HepG2 (cell line): ENCODE data around the gene ZNF48. TPM values are rescaled to one million over a fixed set of nuclear protein-coding genes. Genes with fewer than 3 reads are reported as not detected.
A peak's percentile ranks its signal among the peaks of the same experiment; 100 is the strongest.

ENCODE experiments used
- EED ChIP-seq: sonication (generic); formaldehyde crosslinking; IDR thresholded peaks from 2 replicates; pipeline ENCODE4 v1.5.0; 2020; ENCODE audit warnings: mild to moderate bottlenecking, missing genetic modification reagents
- FOXK1 ChIP-seq: sonication (generic); formaldehyde crosslinking; IDR thresholded peaks from 2 replicates; pipeline ENCODE4 v1.4.0; 2020; ENCODE audit warnings: low read depth, missing genetic modification reagents, borderline replicate concordance
- HNF1B ChIP-seq: sonication (generic); formaldehyde crosslinking; IDR thresholded peaks from 2 replicates; pipeline ENCODE4 v1.5.1; 2020; ENCODE audit warnings: mild to moderate bottlenecking, moderate library complexity, missing genetic modification reagents
- KDM3A ChIP-seq: IDR thresholded peaks from 2 replicates; pipeline ENCODE4 v1.6.1; 2018; ENCODE audit warnings: low read depth, missing compliant biosample characterization
- NFE2L1 ChIP-seq: sonication (generic); formaldehyde crosslinking; IDR thresholded peaks from 2 replicates; pipeline ENCODE4 v1.4.0; 2020; ENCODE audit warnings: missing genetic modification reagents, mild to moderate bottlenecking, borderline replicate concordance
- NPAS2 ChIP-seq: sonication (generic); formaldehyde crosslinking; IDR thresholded peaks from 2 replicates; pipeline ENCODE4 v1.8.0; 2022; ENCODE audit warnings: mild to moderate bottlenecking, missing genetic modification reagents, borderline replicate concordance
- RBM39 ChIP-seq: fragments of 200-400 bp; formaldehyde crosslinking; IDR thresholded peaks from one replicate; pipeline ENCODE4 v1.6.1; 2018; ENCODE audit warnings: antibody characterized with exemption, mild to moderate bottlenecking, low read depth, low read length; ENCODE audit not compliant: poor library complexity, severe bottlenecking
- SALL1 ChIP-seq: sonication (generic); formaldehyde crosslinking; IDR thresholded peaks from 2 replicates; pipeline ENCODE4 v1.8.0; 2022; ENCODE audit warnings: mild to moderate bottlenecking, missing genetic modification reagents
- SIX1 ChIP-seq: sonication (generic); formaldehyde crosslinking; IDR thresholded peaks from 2 replicates; pipeline ENCODE4 v1.4.0; 2020; ENCODE audit warnings: missing genetic modification reagents, borderline replicate concordance
- TFDP1 ChIP-seq: IDR thresholded peaks from 2 replicates; pipeline ENCODE4 v1.6.1; 2016; ENCODE audit warnings: missing compliant biosample characterization, missing genetic modification reagents, borderline replicate concordance
- YY1 ChIP-seq: IDR thresholded peaks from 2 replicates; pipeline ENCODE4 v1.6.1; 2011; ENCODE audit warnings: low read length, low read depth, moderate library complexity, mild to moderate bottlenecking; ENCODE audit not compliant: insufficient read depth, insufficient replicate concordance
- ZBTB34 ChIP-seq: sonication (generic); formaldehyde crosslinking; IDR thresholded peaks from 2 replicates; pipeline ENCODE4 v1.8.0; 2022; ENCODE audit warnings: mild to moderate bottlenecking, missing genetic modification reagents
- ZBTB37 ChIP-seq: sonication (generic); formaldehyde crosslinking; IDR thresholded peaks from 2 replicates; pipeline ENCODE4 v1.4.0; 2020; ENCODE audit warnings: mild to moderate bottlenecking, missing genetic modification reagents
- ZBTB38 ChIP-seq: sonication (generic); formaldehyde crosslinking; IDR thresholded peaks from 2 replicates; pipeline ENCODE4 v1.5.1; 2020; ENCODE audit warnings: mild to moderate bottlenecking, missing genetic modification reagents
- ZC3H13 ChIP-seq: sonication (generic); formaldehyde crosslinking; IDR thresholded peaks from 2 replicates; pipeline ENCODE4 v1.8.1; 2023; ENCODE audit warnings: mild to moderate bottlenecking, missing genetic modification reagents, moderate library complexity
- ZFAT ChIP-seq: sonication (generic); formaldehyde crosslinking; conservative IDR thresholded peaks from 2 replicates; pipeline ENCODE4 v1.8.1; 2023; ENCODE audit warnings: missing genetic modification reagents, inconsistent platforms
- ZFY ChIP-seq: sonication (generic); formaldehyde crosslinking; IDR thresholded peaks from 2 replicates; pipeline ENCODE4 v1.4.0; 2020; ENCODE audit warnings: missing genetic modification reagents
- ZNF326 ChIP-seq: sonication (generic); formaldehyde crosslinking; IDR thresholded peaks from 2 replicates; pipeline ENCODE4 v1.4.0; 2020; ENCODE audit warnings: missing genetic modification reagents, borderline replicate concordance
- ZNF441 ChIP-seq: sonication (generic); formaldehyde crosslinking; IDR thresholded peaks from 2 replicates; pipeline ENCODE4 v1.7.0; 2021; ENCODE audit warnings: missing genetic modification reagents, borderline replicate concordance
- ZNF550 ChIP-seq: sonication (generic); formaldehyde crosslinking; IDR thresholded peaks from 2 replicates; pipeline ENCODE4 v1.4.0; 2020; ENCODE audit warnings: mild to moderate bottlenecking, missing genetic modification reagents, borderline replicate concordance
- ZNF770 ChIP-seq: sonication (generic); formaldehyde crosslinking; IDR thresholded peaks from 2 replicates; pipeline ENCODE4 v1.5.0; 2020; ENCODE audit warnings: mild to moderate bottlenecking, missing genetic modification reagents
- ZNF775 ChIP-seq: sonication (generic); formaldehyde crosslinking; IDR thresholded peaks from 2 replicates; pipeline ENCODE4 v1.4.0; 2020; ENCODE audit warnings: missing genetic modification reagents, mild to moderate bottlenecking, moderate library complexity, borderline replicate concordance
- ZSCAN29 ChIP-seq: sonication (generic); formaldehyde crosslinking; conservative IDR thresholded peaks from 2 replicates; pipeline ENCODE4 v1.4.0; 2020; ENCODE audit warnings: mild to moderate bottlenecking, missing genetic modification reagents
- polyA plus RNA-seq, 8 experiments: library from polyadenylated mRNA; depleted of rRNA in 3 of 8; stranded (reverse) in 7 of 8; unstranded in 1 of 8; fragments of >200 nt; fragmentation: Illumina TruSeq in 4 of 8; extraction: Trizol in 4 of 8; gene quantifications; 2 replicates each; pipeline versions ENCODE4 v1.2.1 to v1.2.3, GENCODE V29; 2011 to 2016; ENCODE audit warnings: low read depth in 4 of 8, missing spikeins in 1 of 8, mixed read lengths in 1 of 8; ENCODE audit not compliant: insufficient read depth in 1 of 8
- total RNA-seq, 5 experiments: library from RNA; depleted of rRNA; stranded (reverse); fragments of >200 nt; fragmentation: Illumina TruSeq; extraction: Trizol; gene quantifications; 2 replicates each; pipeline ENCODE4 v1.2.3, GENCODE V29; 2016; ENCODE audit warnings: low read depth in 1 of 5

ZNF48 gene
- total and polyA plus RNA-seq, 2 of the 13 experiments (the other 11 are each of a cell fraction or from before 2014, with no cell fraction given) = 9.9 to 12.3 TPM

- TF ChIP-seq EED (CRISPR knock-in tag) (peak; percentile 56; the same call in 1 of the 2 replicates), SALL1 (CRISPR knock-in tag) (no peak; the same call in 1 of the 2 replicates), YY1 (peak; percentile 8), ZBTB37 (CRISPR knock-in tag) (no peak), ZNF775 (CRISPR knock-in tag) (no peak), ZFAT (CRISPR knock-in tag) (no peak), ZFY (peak; percentile 89), RBM39 (peak; percentile 80), ZBTB38 (peak; percentile 43; the same call in 1 of the 2 replicates), ZBTB34 (CRISPR knock-in tag) (no peak), ZNF441 (CRISPR knock-in tag) (peak; percentile 71; the same call in 1 of the 2 replicates), ZNF326 (CRISPR knock-in tag) (no peak), ZNF770 (CRISPR knock-in tag) (0 out of 2 replicates have a peak, but pooled peaks have one; percentile 0), ZSCAN29 (CRISPR knock-in tag) (0 out of 2 replicates have a peak, but pooled peaks have one; percentile 27), ZC3H13 (no peak), TFDP1 (peak; percentile 34; the same call in 1 of the 2 replicates), NPAS2 (CRISPR knock-in tag) (no peak), ZNF550 (CRISPR knock-in tag) (no peak), NFE2L1 (CRISPR knock-in tag) (no peak), FOXK1 (CRISPR knock-in tag) (0 out of 2 replicates have a peak, but pooled peaks have one; percentile 13), SIX1 (CRISPR knock-in tag) (no peak), HNF1B (CRISPR knock-in tag) (no peak), KDM3A (CRISPR knock-in tag) (no peak)
These were observed 17.4 kb upstream of the ZNF48 start (continued) for GRCh38 chr16:30377812-30378235.
